IMR-90 (cell line): ENCODE results near the gene NRP1. TPM values are rescaled to one million over a fixed set of nuclear protein-coding genes. Genes with fewer than 3 reads are reported as not detected.

Experiments
- ATAC-seq: fragments of 200-7000 bp; cut with Tn5 transposase; 2 replicates; pipeline ENCODE4 v1.9.1; 2020; ENCODE audit warnings: low read depth, mild to moderate bottlenecking, moderate library complexity
- BruUV-seq: library from RNA; stranded (reverse); fragments of 400-500 nt; replicated peaks from 2 replicates; lab custom pipeline; 2021; lab: Mats Ljungman, UMichigan
- CTCF ChIA-PET: fragments of 300-600 bp; formaldehyde crosslinking; extraction: SDS; loops from one replicate; lab custom pipeline; 2021; ENCODE audit warnings: antibody characterized with exemption; lab: Yijun Ruan, JAX
- POLR2A ChIA-PET: fragments of 300-600 bp; sonication (Branson Sonifier 250); formaldehyde crosslinking; loops from one replicate; lab custom pipeline; 2022; ENCODE audit warnings: antibody characterized with exemption; ENCODE audit not compliant: unreplicated experiment; lab: Charles Lee
- DNase-seq: peaks from one replicate; pipeline ENCODE4 v3.0.0; 2013
- H2AFZ ChIP-seq: replicated peaks from 2 replicates; pipeline ENCODE3; 2013; ENCODE audit warnings: low read length, mild to moderate bottlenecking; ENCODE audit not compliant: poor library complexity
- H2AK5ac ChIP-seq: 2 replicates; pipeline ENCODE4 v1.6.1; 2013; ENCODE audit warnings: low read depth, low read length, inconsistent platforms
- H2AK9ac ChIP-seq: replicated peaks from 2 replicates; pipeline ENCODE3; 2013; ENCODE audit warnings: mild to moderate bottlenecking, low read depth, low read length, moderate library complexity; ENCODE audit not compliant: poor library complexity
- H2BK120ac ChIP-seq: 2 replicates; pipeline ENCODE4 v1.6.1; 2013; ENCODE audit warnings: low read depth, low read length, inconsistent platforms
- H2BK15ac ChIP-seq: 3 replicates; pipeline ENCODE4 v1.6.1; 2013; ENCODE audit warnings: low read depth, low read length, inconsistent platforms
- H2BK20ac ChIP-seq: 2 replicates; pipeline ENCODE4 v1.6.1; 2013; ENCODE audit warnings: low read depth, mild to moderate bottlenecking, inconsistent platforms, low read length, moderate library complexity
- H2BK5ac ChIP-seq: 2 replicates; pipeline ENCODE4 v1.6.1; 2013; ENCODE audit warnings: mild to moderate bottlenecking, low read depth, low read length, inconsistent platforms; ENCODE audit not compliant: poor library complexity, severe bottlenecking
- H3K14ac ChIP-seq: replicated peaks from 2 replicates; pipeline ENCODE4 v1.6.1; 2013; ENCODE audit warnings: low read depth, low read length, inconsistent platforms
- H3K18ac ChIP-seq: 2 replicates; pipeline ENCODE4 v1.6.1; 2013; ENCODE audit warnings: low read depth, low read length, control low read depth
- H3K23ac ChIP-seq: 2 replicates; pipeline ENCODE4 v1.6.1; 2013; ENCODE audit warnings: low read depth, low read length, inconsistent platforms
- H3K27ac ChIP-seq: 2 replicates; pipeline ENCODE4 v1.5.1; 2013; ENCODE audit warnings: mild to moderate bottlenecking, control low read depth, low read length; ENCODE audit not compliant: insufficient read depth
- H3K27me3 ChIP-seq: 2 replicates; pipeline ENCODE4 v1.6.1; 2013; ENCODE audit warnings: low read length; ENCODE audit not compliant: control insufficient read depth, insufficient read depth
- H3K36me3 ChIP-seq: 2 replicates; pipeline ENCODE4 v1.6.1; 2013; ENCODE audit warnings: low read length, mixed read lengths; ENCODE audit not compliant: control insufficient read depth, insufficient read depth
- H3K4ac ChIP-seq: 2 replicates; pipeline ENCODE4 v1.6.1; 2013; ENCODE audit warnings: low read depth, low read length, inconsistent platforms
- H3K4me1 ChIP-seq: 2 replicates; pipeline ENCODE4 v1.6.1; 2013; ENCODE audit warnings: low read length, mixed read lengths; ENCODE audit not compliant: control insufficient read depth, insufficient read depth
- H3K4me2 ChIP-seq: 2 replicates; pipeline ENCODE4 v1.6.1; 2013; ENCODE audit warnings: low read depth, mild to moderate bottlenecking, control low read depth, low read length, moderate library complexity
- H3K4me3 ChIP-seq: 2 replicates; pipeline ENCODE4 v1.5.1; 2013; ENCODE audit warnings: low read depth, mild to moderate bottlenecking, control low read depth, low read length, moderate library complexity; ENCODE audit not compliant: insufficient read depth
- H3K56ac ChIP-seq: 2 replicates; pipeline ENCODE4 v1.6.1; 2013; ENCODE audit warnings: low read length, inconsistent platforms; ENCODE audit not compliant: insufficient read depth; ENCODE audit errors: extremely low read depth
- H3K79me1 ChIP-seq, 2 experiments: 2 replicates each; pipeline ENCODE4 v1.6.1; 2013; ENCODE audit warnings: low read length in 2 of 2, inconsistent platforms in 1 of 2, low read depth in 1 of 2
- H3K9ac ChIP-seq: 2 replicates; pipeline ENCODE4 v1.6.1; 2013; ENCODE audit warnings: low read depth, low read length, control low read depth
- H3K9me1 ChIP-seq: 2 replicates; pipeline ENCODE4 v1.6.1; 2013; ENCODE audit warnings: low read length, inconsistent platforms; ENCODE audit not compliant: insufficient read depth
- H3K9me3 ChIP-seq: 2 replicates; pipeline ENCODE4 v1.6.1; 2013; ENCODE audit warnings: low read length; ENCODE audit not compliant: control insufficient read depth, insufficient read depth
- H4K20me1 ChIP-seq: 2 replicates; pipeline ENCODE4 v1.6.1; 2013; ENCODE audit warnings: low read length, inconsistent platforms; ENCODE audit not compliant: insufficient read depth
- H4K5ac ChIP-seq: 2 replicates; pipeline ENCODE4 v1.6.1; 2013; ENCODE audit warnings: mild to moderate bottlenecking, low read depth, low read length, control low read depth
- H4K8ac ChIP-seq, 2 experiments: 2 replicates each; pipeline ENCODE4 v1.6.1; 2013; ENCODE audit warnings: low read depth in 2 of 2, low read length in 2 of 2, control low read depth in 1 of 2, inconsistent platforms in 1 of 2
- H4K91ac ChIP-seq: 2 replicates; pipeline ENCODE4 v1.6.1; 2013; ENCODE audit warnings: low read depth, low read length, inconsistent platforms; ENCODE audit not compliant: insufficient read depth
- CHD1 ChIP-seq: IDR thresholded peaks from 2 replicates; pipeline ENCODE4 v1.6.1; 2012; ENCODE audit warnings: low read depth, low read length, improper control_type of control experiment
- MAZ ChIP-seq: IDR thresholded peaks from 2 replicates; pipeline ENCODE4 v1.6.1; 2012; ENCODE audit warnings: low read depth, mild to moderate bottlenecking, low read length, improper control_type of control experiment, moderate library complexity, borderline replicate concordance
- MXI1 ChIP-seq: IDR thresholded peaks from 2 replicates; pipeline ENCODE4 v1.6.1; 2012; ENCODE audit warnings: low read depth, mild to moderate bottlenecking, low read length, moderate library complexity, borderline replicate concordance
- RFX5 ChIP-seq: IDR thresholded peaks from 2 replicates; pipeline ENCODE4 v1.8.0; 2012; ENCODE audit warnings: low read depth, mild to moderate bottlenecking, low read length, moderate library complexity
- USF2 ChIP-seq: fragments of 150-350 bp; IDR thresholded peaks from 2 replicates; pipeline ENCODE4 v1.6.1; 2017; ENCODE audit warnings: mild to moderate bottlenecking, antibody characterized with exemption, low read length, low read depth
- WGBS, 2 experiments: methylation state at CpG; one replicate each; pipeline versions ENCODE4 v1.1.5 to v1.1.7; 2013; ENCODE audit warnings: missing lambda C conversion rate in 2 of 2; ENCODE audit not compliant: insufficient read length in 1 of 2; ENCODE audit errors: extremely low coverage in 2 of 2; 5-methylcytosine and 5-hydroxymethylcytosine counted together
- dilution Hi-C: fragments of 300-500 bp; cut with HindIII; formaldehyde crosslinking; loops from one replicate; pipeline ENCODE4 v1.14.3; 2018; ENCODE audit warnings: low sequenced_read_pairs; ENCODE audit not compliant: unreplicated experiment
- in situ Hi-C: fragments of 300-500 bp; cut with MboI; formaldehyde crosslinking; loops from 3 replicates; pipeline ENCODE4 v1.14.3; 2019; ENCODE audit warnings: low sequenced_read_pairs, inconsistent platforms, mixed read lengths
- intact Hi-C: fragments of 100-400 bp; cut with micrococcal nuclease; formaldehyde crosslinking; loops from 2 replicates; pipeline ENCODE4 v1.10.0; 2022
- polyA plus RNA-seq, 3 experiments: library from polyadenylated mRNA; depleted of rRNA; stranded (reverse); fragments of >200 nt; gene quantifications; 2 replicates each; pipeline ENCODE4 v1.2.3, GENCODE V29; 2012; ENCODE audit warnings: low replicate concordance in 1 of 3
- total RNA-seq: library from RNA; depleted of rRNA; stranded (reverse); fragments of >200 nt; gene quantifications from 2 replicates; pipeline ENCODE4 v1.2.3, GENCODE V29; 2012

NRP1 gene
- total and polyA plus RNA-seq, 2 of the 4 experiments (the other 2 are of a cell fraction), result 108 to 227 TPM

GRCh38 chr10:33376476-33376875 is 42.0 kb upstream of the NRP1 start:
- Histone ChIP-seq H3K9me1 (peaks cover 13% of the 10 kb centered on the region; the same call in 1 of the 2 replicates), H3K36me3 (no peaks in the 10 kb centered on the region), H2AFZ (peak overlapping the region; percentile 47), H2BK120ac (peak overlapping the region; percentile 99), H3K4me1 (peaks cover 10% of the 10 kb centered on the region), H3K9me3 (no peaks in the 10 kb centered on the region), H2BK20ac (peak overlapping the region; percentile 99), H4K20me1 (no peaks in the 10 kb centered on the region), H3K56ac (0 out of 2 replicates have a peak overlapping the region, but pooled peaks have one; percentile 93), H3K27ac (no peak overlapping the region), H4K5ac (peak overlapping the region; percentile 64; the same call in 1 of the 2 replicates), H3K4me3 (no peak overlapping the region), H3K18ac (peak overlapping the region; percentile 98), H3K23ac (peak overlapping the region; percentile 15; the same call in 1 of the 2 replicates), H3K27me3 (no peaks in the 10 kb centered on the region), H3K4me2 (no peak overlapping the region), H3K4ac (peak overlapping the region; percentile 97), H3K14ac (peak overlapping the region; percentile 94), H3K9ac (no peak overlapping the region), H4K91ac (peak overlapping the region; percentile 87), H2AK5ac (peak overlapping the region; percentile 51), H2AK9ac (no peak overlapping the region), H2BK15ac (peak overlapping the region; percentile 54), H4K8ac (peak overlapping the region; percentile 68 to 90), H3K79me1 (0 out of 4 replicates have a peak, but pooled peaks cover 0 to 2% of the 10 kb centered on the region in 2 experiments), H2BK5ac (peak overlapping the region; percentile 95)
- WGBS, 2 experiments, result no CpG with 5 or more reads among the region's 2 CpGs
- ChIA-PET CTCF (no interaction called here), POLR2A (no interaction called here)
- ATAC-seq (peak; percentile 21; the same call in 1 of the 2 replicates), DNase-seq (peak; percentile 11)
- dilution Hi-C loops (no loop called here), in situ Hi-C loops (no loop called here), intact Hi-C loops (no loop called here)
- TF ChIP-seq CHD1 (no peak), USF2 (no peak), RFX5 (no peak), MXI1 (no peak), MAZ (no peak)
- BruUV-seq, result no TSS peak
